Measurements from ENCODE around the gene PTPRH.
"Not testable (repeated sequence)": the region's sequence is repeated elsewhere in the genome, so short reads cannot be mapped to it uniquely, and the experiment has no call there.

DNA sequence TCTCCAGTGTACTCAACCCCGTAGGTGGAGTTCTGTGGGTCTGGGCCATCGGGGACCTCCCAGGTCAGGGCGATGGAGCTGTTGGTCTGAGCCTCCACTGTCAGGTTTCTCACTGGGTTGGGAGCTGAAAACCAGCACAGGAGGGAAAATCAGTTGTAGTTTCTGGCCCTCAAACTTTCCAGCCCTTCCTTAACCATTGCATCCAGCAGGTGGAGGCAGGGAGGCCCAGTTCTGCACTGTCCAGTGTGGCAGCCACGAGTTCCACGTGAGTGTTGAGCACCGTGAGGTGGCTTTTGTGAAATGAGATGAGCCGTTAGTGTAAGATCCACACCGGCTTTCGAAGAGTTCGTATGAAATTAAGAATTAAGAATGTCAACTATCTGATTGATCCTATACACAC lies 7.1 kb downstream of the PTPRH start:
- TF ChIP-seq, protein P1, sequence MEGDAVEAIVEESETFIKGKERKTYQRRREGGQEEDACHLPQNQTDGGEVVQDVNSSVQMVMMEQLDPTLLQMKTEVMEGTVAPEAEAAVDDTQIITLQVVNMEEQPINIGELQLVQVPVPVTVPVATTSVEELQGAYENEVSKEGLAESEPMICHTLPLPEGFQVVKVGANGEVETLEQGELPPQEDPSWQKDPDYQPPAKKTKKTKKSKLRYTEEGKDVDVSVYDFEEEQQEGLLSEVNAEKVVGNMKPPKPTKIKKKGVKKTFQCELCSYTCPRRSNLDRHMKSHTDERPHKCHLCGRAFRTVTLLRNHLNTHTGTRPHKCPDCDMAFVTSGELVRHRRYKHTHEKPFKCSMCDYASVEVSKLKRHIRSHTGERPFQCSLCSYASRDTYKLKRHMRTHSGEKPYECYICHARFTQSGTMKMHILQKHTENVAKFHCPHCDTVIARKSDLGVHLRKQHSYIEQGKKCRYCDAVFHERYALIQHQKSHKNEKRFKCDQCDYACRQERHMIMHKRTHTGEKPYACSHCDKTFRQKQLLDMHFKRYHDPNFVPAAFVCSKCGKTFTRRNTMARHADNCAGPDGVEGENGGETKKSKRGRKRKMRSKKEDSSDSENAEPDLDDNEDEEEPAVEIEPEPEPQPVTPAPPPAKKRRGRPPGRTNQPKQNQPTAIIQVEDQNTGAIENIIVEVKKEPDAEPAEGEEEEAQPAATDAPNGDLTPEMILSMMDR (IDR thresholded peaks at IDR 0.05; ENCODE audit: insufficient read depth, low read length): not testable (repeated sequence)
- TF ChIP-seq POLR2AphosphoS5 (IDR thresholded peaks at IDR 0.05; ENCODE audit: low read depth): not testable (repeated sequence)

All from HL-60 (cell line).